Stimulated activated CD8-positive, alpha-beta memory T cell treated with anti-CD3 and anti-CD28 coated beads, Interleukin-15, amount 100 ng/mL, for 48 hours (primary cell): ENCODE results near the gene RDM1.

Experiments used
- DNase-seq, 2 donors: peaks; one replicate each; pipeline ENCODE4 v3.0.0-alpha.2; 2020; ENCODE audit warnings: low read depth in 2 of 2

The RDM1 gene

DNA sequence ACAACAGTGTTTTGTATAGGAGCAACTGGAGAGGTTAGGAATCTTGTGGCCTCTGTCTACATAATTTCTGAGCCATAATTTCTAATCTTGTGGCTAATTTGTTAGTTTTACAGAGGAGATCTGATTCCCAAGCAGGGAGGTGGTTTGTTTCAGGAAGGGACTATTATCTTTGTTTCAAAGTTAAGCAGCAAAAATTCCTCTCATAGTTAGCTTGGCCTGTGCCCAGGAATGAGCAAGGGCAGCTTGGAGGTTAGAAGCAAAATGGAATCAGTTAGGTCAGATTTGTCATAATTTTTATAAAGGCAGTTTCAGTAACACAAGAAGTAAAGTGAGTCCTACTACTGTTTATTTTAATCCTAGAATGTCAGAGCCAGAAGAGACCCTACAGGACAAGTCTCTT, 2.0 kb upstream of the RDM1 start:
- DNase-seq = no peak

- DNase-seq = no peak
Observed at GRCh38 chr17:35931794-35932425, 1.3 kb upstream of the RDM1 start.

DNA sequence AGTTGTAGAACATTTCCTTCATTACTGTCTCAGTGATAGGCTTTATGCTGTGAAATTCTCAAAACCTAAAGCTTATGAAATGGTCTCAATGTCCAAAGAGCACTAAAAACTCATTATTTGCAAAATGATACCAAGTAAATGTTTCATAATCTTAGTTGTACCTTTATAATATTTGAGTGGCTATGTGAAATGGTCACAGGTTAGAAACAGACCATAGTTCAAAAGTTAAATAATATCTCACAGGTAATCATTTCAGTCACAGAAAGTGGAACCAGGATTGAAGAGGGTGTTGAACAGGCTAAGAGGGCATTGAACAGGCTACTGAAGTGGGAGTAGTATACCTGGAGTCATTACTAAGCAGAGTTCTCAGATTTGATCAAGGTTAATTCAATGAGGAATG, 2.9 kb downstream of the RDM1 start:
- no peak for DNase-seq

GRCh38 chr17:35923609-35924114, 6.9 kb downstream of the RDM1 start:
- DNase-seq = no peak

- no peak for DNase-seq
Observed at GRCh38 chr17:35920229-35920628, 10.3 kb downstream of the RDM1 start.

DNA sequence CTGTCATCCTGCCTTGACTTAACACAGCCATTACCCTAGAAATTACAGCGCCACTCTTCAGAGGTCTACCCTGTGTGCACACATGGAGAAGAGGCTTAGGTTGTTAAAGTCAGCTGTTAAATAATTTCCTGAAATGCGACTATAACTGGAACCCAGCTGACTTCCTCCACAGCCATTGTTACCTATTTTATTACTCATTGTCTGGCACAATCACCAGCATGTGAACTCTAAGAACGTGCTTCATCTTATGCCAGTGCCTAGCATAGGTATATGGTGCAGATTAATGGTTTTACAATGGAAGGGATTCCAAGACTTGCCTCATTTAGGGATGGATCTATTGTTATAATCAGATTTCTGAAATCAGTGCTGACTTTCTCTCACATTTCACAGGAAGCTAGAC, 11.9 kb downstream of the RDM1 start:
- DNase-seq = no peak

- no peak for DNase-seq
Observed at GRCh38 chr17:35917519-35918213, 12.9 kb downstream of the RDM1 start.

DNA sequence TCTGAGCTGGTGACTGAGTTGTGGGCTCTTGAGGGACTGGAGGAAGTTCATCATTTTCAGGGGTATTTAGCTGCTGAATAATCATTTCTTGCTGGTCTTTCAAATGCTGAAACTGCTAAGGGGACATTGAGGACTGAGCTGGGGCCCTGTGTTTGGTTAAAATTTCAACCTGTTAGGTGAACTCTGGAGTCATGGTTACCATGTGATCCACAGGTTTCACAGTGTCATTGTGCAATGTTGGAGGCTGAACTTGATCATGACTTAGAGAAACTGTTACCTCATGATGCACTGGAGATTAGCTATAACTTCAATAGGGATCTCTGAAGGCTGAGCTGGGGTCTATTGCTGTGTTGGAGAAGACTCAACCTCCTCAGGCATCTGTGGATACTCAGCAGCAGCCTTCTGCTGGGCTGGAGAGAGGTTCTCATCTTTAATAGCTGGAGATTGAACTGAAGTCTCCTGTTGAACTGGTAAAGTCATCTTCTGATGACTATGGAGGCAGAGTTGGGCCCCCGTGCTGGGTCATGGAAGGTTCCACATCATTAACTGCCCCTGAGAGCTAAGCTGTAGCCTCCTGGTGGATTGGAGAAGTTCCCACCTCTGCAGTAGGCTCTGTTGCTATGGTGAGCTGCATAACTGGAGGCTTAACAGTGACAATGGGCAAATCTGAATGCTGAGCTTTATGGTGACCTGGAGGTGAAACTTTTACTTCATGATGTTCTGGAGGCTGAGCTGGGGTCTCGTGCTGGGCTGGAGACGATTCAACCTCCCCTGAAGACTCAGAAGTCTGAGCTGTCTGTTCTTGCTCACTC, 15.2 kb downstream of the RDM1 start:
- DNase-seq = no peak

GRCh38 chr17:35914354-35914753, 16.2 kb downstream of the RDM1 start:
- DNase-seq = no peak

- no peak for DNase-seq
Observed at GRCh38 chr17:35913609-35914008, 17.0 kb downstream of the RDM1 start.

DNA sequence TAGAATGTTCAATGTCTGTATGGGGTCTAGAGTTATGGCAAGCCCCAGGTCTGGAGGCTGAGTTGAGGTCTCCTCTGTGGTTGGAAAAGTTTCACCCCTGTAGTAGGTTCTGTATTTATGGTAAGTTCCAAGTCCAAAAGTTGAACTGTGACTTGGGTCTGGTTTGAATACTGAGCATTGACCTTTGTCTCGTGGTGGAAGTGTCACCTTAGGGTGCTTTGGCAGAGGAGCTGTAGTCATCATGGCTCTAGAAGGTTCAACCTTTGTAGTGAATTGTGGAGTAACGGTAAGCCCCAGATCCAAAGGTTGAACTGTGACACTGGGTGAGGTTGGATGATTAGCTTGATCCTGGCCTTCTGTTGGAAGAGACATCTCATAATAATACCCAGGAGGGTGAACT, 17.6 kb downstream of the RDM1 start:
- DNase-seq = no peak

- DNase-seq = no peak
Observed at GRCh38 chr17:35912339-35912912, 18.1 kb downstream of the RDM1 start.

GRCh38 chr17:35909408-35909807, 21.2 kb downstream of the RDM1 start:
- no peak for DNase-seq

DNA sequence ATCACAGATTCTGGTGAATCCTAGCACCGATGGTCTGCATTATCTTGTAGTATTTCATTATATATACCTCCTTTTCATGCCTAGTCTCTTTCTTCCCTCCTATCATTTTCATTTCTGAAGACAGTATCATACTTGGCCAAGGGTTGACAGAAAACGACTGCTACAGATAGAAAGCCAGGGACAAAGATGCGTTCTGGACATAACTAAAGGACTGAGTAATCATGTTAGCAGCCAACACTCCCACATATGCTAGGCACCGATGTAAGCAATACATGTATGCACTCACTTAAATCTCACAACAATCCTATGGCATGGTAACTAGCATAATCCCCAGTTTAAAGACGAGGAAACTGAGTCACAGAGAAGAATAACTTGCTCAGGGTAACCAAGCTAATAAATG, 22.9 kb downstream of the RDM1 start:
- DNase-seq = no peak

DNA sequence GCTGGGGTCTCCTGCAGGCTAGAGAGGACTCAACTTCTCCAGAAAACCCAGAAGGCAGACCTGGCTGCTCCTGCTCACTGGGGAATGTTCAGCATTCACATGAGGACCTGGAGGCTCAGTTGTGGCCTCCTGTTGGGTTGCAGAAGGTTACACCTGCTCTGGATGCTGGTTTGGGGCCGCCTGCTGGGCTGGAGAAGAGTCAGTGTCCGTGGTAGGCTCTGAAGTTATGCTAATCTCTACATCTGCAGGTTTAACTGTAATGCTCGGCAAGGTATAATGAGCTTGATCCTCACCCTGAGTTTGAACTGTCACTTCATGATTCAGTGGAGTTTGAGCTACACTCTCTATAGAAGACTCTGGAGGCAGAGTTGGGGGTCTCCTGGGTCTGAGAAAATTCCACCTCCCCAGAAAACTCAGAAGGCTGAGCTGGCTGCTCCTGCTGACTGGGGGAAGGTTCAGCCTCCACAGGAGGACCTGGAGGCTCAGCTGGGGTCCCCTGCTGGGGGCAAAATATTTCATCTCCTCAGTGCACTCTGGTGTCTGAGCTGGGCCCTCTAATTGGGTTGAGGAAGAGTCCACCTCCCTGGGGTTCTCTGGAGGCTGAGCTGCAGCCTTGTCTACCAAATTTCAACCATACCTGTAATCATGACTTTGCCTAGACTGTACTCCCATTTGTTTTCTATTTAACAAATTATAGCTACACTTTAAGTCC, 23.5 kb downstream of the RDM1 start:
- DNase-seq = no peak

GRCh38 chr17:35906191-35906925, 24.2 kb downstream of the RDM1 start:
- no peak for DNase-seq

- DNase-seq = no peak
Observed at GRCh38 chr17:35903451-35903850, 27.1 kb downstream of the RDM1 start.

DNA sequence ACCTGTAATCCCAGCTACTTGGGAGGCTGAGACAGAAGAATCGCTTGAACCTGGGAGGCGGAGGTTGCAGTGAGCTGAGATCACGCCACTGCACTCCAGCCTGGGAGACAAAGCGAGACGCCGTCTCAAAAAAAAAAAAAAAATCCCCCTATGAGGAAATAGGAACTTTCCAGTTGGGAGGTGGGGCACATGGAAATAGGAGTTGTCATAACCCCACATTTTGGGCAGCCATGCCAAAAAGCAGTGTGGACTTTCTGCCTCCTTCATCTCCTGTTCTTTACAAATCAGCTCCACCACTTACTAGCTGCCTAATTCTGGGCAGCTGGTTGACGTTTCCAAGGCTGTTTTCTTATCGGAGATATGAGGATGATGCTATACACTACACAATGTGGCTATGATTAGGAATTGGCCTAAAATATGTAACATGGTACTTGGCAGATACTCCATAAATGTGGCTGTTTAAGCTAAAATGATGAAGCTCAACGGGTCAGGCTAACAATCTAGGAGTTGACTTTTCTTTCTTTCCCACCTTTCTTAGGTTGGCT, 28.9 kb downstream of the RDM1 start:
- DNase-seq = no peak

GRCh38 chr17:35900708-35901480, 29.7 kb downstream of the RDM1 start:
- no peak for DNase-seq

GRCh38 chr17:35900280-35900679, 30.3 kb downstream of the RDM1 start:
- DNase-seq = no peak
